Measurements from ENCODE around the gene RRAGA. TPM values are rescaled to one million over a fixed set of nuclear protein-coding genes. Genes with fewer than 3 reads are reported as not detected.
A peak's percentile ranks its signal among the peaks of the same experiment; 100 is the strongest.
"Not testable (repeated sequence)": the region's sequence is repeated elsewhere in the genome, so short reads cannot be mapped to it uniquely, and the experiment has no call there.

Gene RRAGA
- total RNA-seq, 1 donor from 2014 or later = 68.0 TPM

- Histone ChIP-seq H3K4me1 (no peaks in the 10 kb centered on the region), H3K4me3 (no peak overlapping the region), H3K9me3 (no peaks in the 10 kb centered on the region), H3K27ac (no peak overlapping the region), H3K27me3 (no peaks in the 10 kb centered on the region), H3K36me3 (peaks cover 0 to 47% of the 10 kb centered on the region in 2 donors)
- TF ChIP-seq POLR2AphosphoS5 (IDR thresholded peaks at IDR 0.05; ENCODE audit: insufficient read depth in 1 of 2, low read depth in 1 of 2) (no peak), CTCF (IDR thresholded peaks at IDR 0.05) (no peak), POLR2A (IDR thresholded peaks at IDR 0.05) (no peak)
- no peak for DNase-seq (ENCODE audit: extremely low spot score in 2 of 2)
- intact Hi-C loops (cut with DNase I) = no loop called here
Observed at GRCh38 chr9:19074229-19074628, 25.0 kb downstream of the RRAGA start.

- DNase-seq (ENCODE audit: extremely low spot score in 2 of 2) = no peak
- TF ChIP-seq CTCF (IDR thresholded peaks at IDR 0.05) = no peak
- TF ChIP-seq POLR2AphosphoS5 (IDR thresholded peaks at IDR 0.05; ENCODE audit: insufficient read depth in 1 of 2, low read depth in 1 of 2) = no peak
- TF ChIP-seq POLR2A (IDR thresholded peaks at IDR 0.05) = no peak
- Histone ChIP-seq H3K27ac (no peak overlapping the region), H3K27me3 (no peaks in the 10 kb centered on the region), H3K4me1 (no peaks in the 10 kb centered on the region), H3K9me3 (no peaks in the 10 kb centered on the region), H3K36me3 (peaks cover 0 to 47% of the 10 kb centered on the region in 2 donors), H3K4me3 (no peak overlapping the region)
- intact Hi-C loops (cut with DNase I) = no loop called here
Observed at GRCh38 chr9:19074836-19075235, 25.6 kb downstream of the RRAGA start.

- Histone ChIP-seq H3K9me3 (no peaks in the 10 kb centered on the region), H3K27me3 (no peaks in the 10 kb centered on the region), H3K4me1 (no peaks in the 10 kb centered on the region), H3K4me3 (no peak overlapping the region), H3K36me3 (peaks cover 0 to 37% of the 10 kb centered on the region in 2 donors), H3K27ac (no peak overlapping the region)
- intact Hi-C loops (cut with DNase I) = no loop called here
- no peak for DNase-seq (ENCODE audit: extremely low spot score in 2 of 2)
- no peak for TF ChIP-seq POLR2AphosphoS5 (IDR thresholded peaks at IDR 0.05; ENCODE audit: insufficient read depth in 1 of 2, low read depth in 1 of 2)
Observed at GRCh38 chr9:19085295-19085694, 36.1 kb downstream of the RRAGA start.

- DNase-seq (ENCODE audit: extremely low spot score in 2 of 2) = no peak
- intact Hi-C loops (cut with DNase I) = no loop called here
- Histone ChIP-seq H3K27ac (no peak overlapping the region), H3K36me3 (peaks cover 0 to 47% of the 10 kb centered on the region in 2 donors), H3K9me3 (no peaks in the 10 kb centered on the region), H3K4me1 (no peaks in the 10 kb centered on the region), H3K27me3 (no peaks in the 10 kb centered on the region), H3K4me3 (no peak overlapping the region)
- TF ChIP-seq CTCF (IDR thresholded peaks at IDR 0.05) (no peak), POLR2A (IDR thresholded peaks at IDR 0.05) (no peak), POLR2AphosphoS5 (IDR thresholded peaks at IDR 0.05; ENCODE audit: insufficient read depth in 1 of 2, low read depth in 1 of 2) (no peak)
Observed at GRCh38 chr9:19087106-19088000, 38.1 kb downstream of the RRAGA start.

- H3K9me3 ChIP-seq; H3K27ac ChIP-seq; intact Hi-C loops (cut with DNase I); H3K27me3 ChIP-seq; DNase-seq (ENCODE audit: extremely low spot score in 2 of 2); H3K4me3 ChIP-seq: not testable (repeated sequence)
- H3K36me3 ChIP-seq = peaks cover 0 to 21% of the 10 kb centered on the region in 2 donors
- H3K4me1 ChIP-seq = peaks cover 17% of the 10 kb centered on the region
Observed at GRCh38 chr9:19097431-19097830, 48.2 kb downstream of the RRAGA start.

Small RNA genes within 50 kb of the gene (small RNA-seq; reads per million reads assigned to genes)
- gene RF00019 (not detected), gene RNU6-264P (not detected), gene SCARNA8 (9.8 reads per million, percentile 92 among the genes with 10 or more reads in this experiment)

Other genes with a start within 250 kb of the RRAGA start
- not detected for gene SAXO1, start 16.2 kb upstream of the RRAGA start, total RNA-seq
- 7.1 TPM for gene HAUS6, start 53.5 kb downstream of the RRAGA start, total RNA-seq
- gene PLIN2, start 78.1 kb downstream of the RRAGA start, total RNA-seq = 367 TPM
- 92.3 TPM for gene DENND4C, start 181.3 kb downstream of the RRAGA start, total RNA-seq

Measured in vagina (tissue), 2 donors.